Mesothelial cell of epicardium (in vitro differentiated cells): ENCODE data around the gene SVEP1. TPM values are rescaled to one million over a fixed set of nuclear protein-coding genes. Genes with fewer than 3 reads are reported as not detected.

ENCODE experiments used
- DNase-seq, 2 experiments: peaks; one replicate each; pipeline ENCODE4 v3.0.0; 2021; ENCODE audit warnings: low spot score in 2 of 2; ENCODE audit not compliant: unreplicated experiment in 2 of 2
- H3K27ac Mint-ChIP-seq: 2 replicates; pipeline ENCODE4 v1.8.0; 2021; ENCODE audit warnings: mixed read lengths
- H3K27me3 Mint-ChIP-seq: 2 replicates; pipeline ENCODE4 v1.8.0; 2021; ENCODE audit warnings: low read depth, mixed read lengths
- H3K36me3 Mint-ChIP-seq: 2 replicates; pipeline ENCODE4 v1.8.0; 2021; ENCODE audit warnings: mixed read lengths
- H3K4me1 Mint-ChIP-seq: 2 replicates; pipeline ENCODE4 v1.8.0; 2021; ENCODE audit warnings: mixed read lengths
- H3K4me3 Mint-ChIP-seq: 2 replicates; pipeline ENCODE4 v1.8.0; 2021; ENCODE audit warnings: mild to moderate bottlenecking, moderate library complexity, mixed read lengths
- H3K9me3 Mint-ChIP-seq: 2 replicates; pipeline ENCODE4 v1.8.0; 2021; ENCODE audit warnings: mixed read lengths
- CTCF ChIP-seq: fragments of 200-600 bp; sonication (generic); IDR thresholded peaks from one replicate; pipeline ENCODE4 v1.5.0; 2021; ENCODE audit warnings: antibody characterized with exemption; ENCODE audit not compliant: unreplicated experiment
- total RNA-seq: library from RNA; stranded (reverse); gene quantifications from 3 replicates; pipeline ENCODE4 v1.2.1, GENCODE V29; 2021

Gene SVEP1
- total RNA-seq, 1 donor from 2014 or later, result 47.2 TPM

GRCh38 chr9:110330484-110331105 lies 248.9 kb downstream of the SVEP1 start:
- no peaks in the 10 kb centered on the region for H3K36me3 Mint-ChIP-seq
- no peaks in the 10 kb centered on the region for H3K27me3 Mint-ChIP-seq
- TF ChIP-seq CTCF, result no peak
- no peak overlapping the region for H3K27ac Mint-ChIP-seq
- peaks cover 11% of the 10 kb centered on the region for H3K9me3 Mint-ChIP-seq
- no peak for DNase-seq
- H3K4me3 Mint-ChIP-seq, result no peak overlapping the region
- peaks cover 5% of the 10 kb centered on the region for H3K4me1 Mint-ChIP-seq

GRCh38 chr9:110329639-110330230 lies 249.8 kb downstream of the SVEP1 start:
- no peaks in the 10 kb centered on the region for H3K36me3 Mint-ChIP-seq
- H3K9me3 Mint-ChIP-seq, result peaks cover 11% of the 10 kb centered on the region
- H3K4me1 Mint-ChIP-seq, result peaks cover 5% of the 10 kb centered on the region
- TF ChIP-seq CTCF, result no peak
- H3K27me3 Mint-ChIP-seq, result no peaks in the 10 kb centered on the region
- no peak for DNase-seq
- no peak overlapping the region for H3K27ac Mint-ChIP-seq
- no peak overlapping the region for H3K4me3 Mint-ChIP-seq

GRCh38 chr9:110328763-110329162 lies 250.8 kb downstream of the SVEP1 start:
- no peaks in the 10 kb centered on the region for H3K36me3 Mint-ChIP-seq
- no peak for DNase-seq
- no peaks in the 10 kb centered on the region for H3K27me3 Mint-ChIP-seq
- no peak overlapping the region for H3K27ac Mint-ChIP-seq
- no peak overlapping the region for H3K4me3 Mint-ChIP-seq
- no peak for TF ChIP-seq CTCF
- H3K4me1 Mint-ChIP-seq, result peaks cover 5% of the 10 kb centered on the region
- peaks cover 11% of the 10 kb centered on the region for H3K9me3 Mint-ChIP-seq

- Mint-ChIP-seq H3K27ac (no peak overlapping the region), H3K36me3 (no peaks in the 10 kb centered on the region), H3K4me3 (no peak overlapping the region), H3K27me3 (no peaks in the 10 kb centered on the region), H3K9me3 (peaks cover 11% of the 10 kb centered on the region), H3K4me1 (peaks cover 5% of the 10 kb centered on the region)
- DNase-seq, result no peak
- no peak for TF ChIP-seq CTCF
Observed at GRCh38 chr9:110327716-110328115, 251.8 kb downstream of the SVEP1 start.

- Mint-ChIP-seq H3K27me3 (no peaks in the 10 kb centered on the region), H3K4me1 (no peaks in the 10 kb centered on the region), H3K9me3 (no peaks in the 10 kb centered on the region), H3K27ac (no peak overlapping the region), H3K36me3 (no peaks in the 10 kb centered on the region), H3K4me3 (no peak overlapping the region)
- no peak for TF ChIP-seq CTCF
- DNase-seq, result no peak
Observed at GRCh38 chr9:110323818-110324217, 255.7 kb downstream of the SVEP1 start.
